RPMI7951 (cell line): ENCODE data around the gene CACNA2D1. TPM values are rescaled to one million over a fixed set of nuclear protein-coding genes. Genes with fewer than 3 reads are reported as not detected.

Experiments used
- DNase-seq: peaks from one replicate; pipeline ENCODE4 v3.0.0-alpha.2; 2012; ENCODE audit warnings: low read depth
- total RNA-seq: library from RNA; depleted of rRNA; stranded (reverse); fragments of >200 nt; shearing (Covaris generic); gene quantifications from 2 replicates; pipeline ENCODE4 v1.2.3, GENCODE V29; 2014

CACNA2D1 gene
- total RNA-seq, 1 experiment from 2014 or later = 9.3 TPM

- no peak for DNase-seq
Observed at GRCh38 chr7:82286096-82286797, 157.3 kb downstream of the CACNA2D1 start.

GRCh38 chr7:82284936-82285519 is 158.5 kb downstream of the CACNA2D1 start:
- no peak for DNase-seq

- no peak for DNase-seq
Observed at GRCh38 chr7:82275342-82275741, 168.2 kb downstream of the CACNA2D1 start.

- DNase-seq = no peak
Observed at GRCh38 chr7:82274681-82275080, 168.9 kb downstream of the CACNA2D1 start.

GRCh38 chr7:82273886-82274285 is 169.7 kb downstream of the CACNA2D1 start:
- no peak for DNase-seq

GRCh38 chr7:82270870-82271269 is 172.7 kb downstream of the CACNA2D1 start:
- no peak for DNase-seq

GRCh38 chr7:82268632-82269031 is 174.9 kb downstream of the CACNA2D1 start:
- DNase-seq = no peak

- no peak for DNase-seq
Observed at GRCh38 chr7:82266081-82266480, 177.5 kb downstream of the CACNA2D1 start.

- no peak for DNase-seq
Observed at GRCh38 chr7:82264783-82265305, 178.7 kb downstream of the CACNA2D1 start.

- DNase-seq = no peak
Observed at GRCh38 chr7:82263920-82264782, 179.4 kb downstream of the CACNA2D1 start.

- no peak for DNase-seq
Observed at GRCh38 chr7:82258181-82258580, 185.4 kb downstream of the CACNA2D1 start.

GRCh38 chr7:82257118-82257695 is 186.4 kb downstream of the CACNA2D1 start:
- no peak for DNase-seq

- no peak for DNase-seq
Observed at GRCh38 chr7:82255706-82256105, 187.9 kb downstream of the CACNA2D1 start.

GRCh38 chr7:82250598-82250997 is 193.0 kb downstream of the CACNA2D1 start:
- DNase-seq = no peak

- no peak for DNase-seq
Observed at GRCh38 chr7:82249979-82250378, 193.6 kb downstream of the CACNA2D1 start.

GRCh38 chr7:82247814-82248433 is 195.7 kb downstream of the CACNA2D1 start:
- DNase-seq = peak; percentile 19

- DNase-seq = no peak
Observed at GRCh38 chr7:82244947-82245517, 198.5 kb downstream of the CACNA2D1 start.

GRCh38 chr7:82241356-82241755 is 202.2 kb downstream of the CACNA2D1 start:
- no peak for DNase-seq

- DNase-seq = peak; percentile 2
Observed at GRCh38 chr7:82235713-82236112, 207.9 kb downstream of the CACNA2D1 start.

GRCh38 chr7:82234457-82235049 is 209.0 kb downstream of the CACNA2D1 start:
- DNase-seq = peak; percentile 37
